ENCODE results near the gene DLGAP1. TPM values are rescaled to one million over a fixed set of nuclear protein-coding genes. Genes with fewer than 3 reads are reported as not detected.

DLGAP1 gene
- total RNA-seq, 3 donors from 2014 or later, result 0.96 to 17.6 (median 5.2) TPM

DNA sequence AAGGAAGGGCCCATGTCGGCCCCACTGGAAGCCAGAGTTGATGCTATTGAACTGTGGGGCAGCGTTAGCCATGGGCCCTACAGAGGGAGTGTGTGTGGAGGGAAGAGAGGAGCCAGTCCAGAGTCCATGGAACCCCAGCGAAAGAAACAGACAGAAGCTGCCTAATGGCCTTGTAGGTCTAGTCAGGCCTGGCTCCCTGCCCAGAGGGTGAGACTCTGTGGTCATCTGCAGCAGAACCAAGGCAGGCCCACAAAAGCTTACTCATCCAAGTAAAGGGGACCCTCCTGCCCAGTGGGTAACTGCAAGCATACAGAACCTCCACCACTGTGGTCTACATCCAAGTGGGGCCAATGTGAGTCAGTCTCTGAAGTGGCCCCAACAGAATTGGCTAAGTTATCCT is 565.3 kb downstream of the DLGAP1 start:
- Histone ChIP-seq H3K9me3 (no peaks in the 10 kb centered on the region), H3K4me3 (no peak overlapping the region), H3K27me3 (no peaks in the 10 kb centered on the region), H3K4me1 (no peaks in the 10 kb centered on the region), H3K36me3 (no peaks in the 10 kb centered on the region), H3K27ac (no peak overlapping the region)
- DNase-seq (ENCODE audit: low spot score in 2 of 2), result no peak
- intact Hi-C loops (cut with DNase I; ENCODE audit: low total_unique reads), result loop anchor here (10.0 kb wide), 1 partner anchor 1215 kb away; no protein-coding TSS in a partner anchor
- TF ChIP-seq, protein P1, sequence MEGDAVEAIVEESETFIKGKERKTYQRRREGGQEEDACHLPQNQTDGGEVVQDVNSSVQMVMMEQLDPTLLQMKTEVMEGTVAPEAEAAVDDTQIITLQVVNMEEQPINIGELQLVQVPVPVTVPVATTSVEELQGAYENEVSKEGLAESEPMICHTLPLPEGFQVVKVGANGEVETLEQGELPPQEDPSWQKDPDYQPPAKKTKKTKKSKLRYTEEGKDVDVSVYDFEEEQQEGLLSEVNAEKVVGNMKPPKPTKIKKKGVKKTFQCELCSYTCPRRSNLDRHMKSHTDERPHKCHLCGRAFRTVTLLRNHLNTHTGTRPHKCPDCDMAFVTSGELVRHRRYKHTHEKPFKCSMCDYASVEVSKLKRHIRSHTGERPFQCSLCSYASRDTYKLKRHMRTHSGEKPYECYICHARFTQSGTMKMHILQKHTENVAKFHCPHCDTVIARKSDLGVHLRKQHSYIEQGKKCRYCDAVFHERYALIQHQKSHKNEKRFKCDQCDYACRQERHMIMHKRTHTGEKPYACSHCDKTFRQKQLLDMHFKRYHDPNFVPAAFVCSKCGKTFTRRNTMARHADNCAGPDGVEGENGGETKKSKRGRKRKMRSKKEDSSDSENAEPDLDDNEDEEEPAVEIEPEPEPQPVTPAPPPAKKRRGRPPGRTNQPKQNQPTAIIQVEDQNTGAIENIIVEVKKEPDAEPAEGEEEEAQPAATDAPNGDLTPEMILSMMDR (IDR thresholded peaks at IDR 0.05), result no peak
- TF ChIP-seq POLR2A (IDR thresholded peaks at IDR 0.05), result no peak
- no peak for TF ChIP-seq POLR2AphosphoS5 (IDR thresholded peaks at IDR 0.05)

DNA sequence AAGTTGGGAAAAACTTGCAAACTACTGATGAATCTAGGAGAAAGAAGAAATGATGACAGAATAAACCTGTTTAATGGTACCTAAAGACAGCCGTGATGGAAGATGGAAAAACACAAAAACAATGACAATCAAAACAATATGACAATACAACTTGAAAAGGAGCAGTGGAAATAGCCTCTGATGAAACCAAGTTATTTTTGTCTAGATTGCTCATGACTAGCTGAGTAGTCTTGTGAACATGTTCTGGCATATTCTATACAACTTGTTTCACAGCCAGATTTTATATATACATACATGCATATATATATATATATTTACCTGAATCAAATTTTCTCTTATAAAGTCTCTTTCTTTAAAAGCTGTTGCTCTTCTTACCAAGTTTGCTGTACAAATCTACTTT is 566.0 kb downstream of the DLGAP1 start:
- no peak overlapping the region for H3K27ac ChIP-seq
- intact Hi-C loops (cut with DNase I; ENCODE audit: low total_unique reads), result loop anchor here (10.0 kb wide), 1 partner anchor 1216 kb away; no protein-coding TSS in a partner anchor
- TF ChIP-seq POLR2AphosphoS5 (IDR thresholded peaks at IDR 0.05), result no peak
- TF ChIP-seq POLR2A (IDR thresholded peaks at IDR 0.05), result no peak
- TF ChIP-seq, protein P1 (IDR thresholded peaks at IDR 0.05), result no peak
- no peak for DNase-seq (ENCODE audit: low spot score in 2 of 2)
- no peaks in the 10 kb centered on the region for H3K4me1 ChIP-seq
- no peaks in the 10 kb centered on the region for H3K9me3 ChIP-seq
- H3K4me3 ChIP-seq, result no peak overlapping the region
- H3K27me3 ChIP-seq, result no peaks in the 10 kb centered on the region
- no peaks in the 10 kb centered on the region for H3K36me3 ChIP-seq

DNA sequence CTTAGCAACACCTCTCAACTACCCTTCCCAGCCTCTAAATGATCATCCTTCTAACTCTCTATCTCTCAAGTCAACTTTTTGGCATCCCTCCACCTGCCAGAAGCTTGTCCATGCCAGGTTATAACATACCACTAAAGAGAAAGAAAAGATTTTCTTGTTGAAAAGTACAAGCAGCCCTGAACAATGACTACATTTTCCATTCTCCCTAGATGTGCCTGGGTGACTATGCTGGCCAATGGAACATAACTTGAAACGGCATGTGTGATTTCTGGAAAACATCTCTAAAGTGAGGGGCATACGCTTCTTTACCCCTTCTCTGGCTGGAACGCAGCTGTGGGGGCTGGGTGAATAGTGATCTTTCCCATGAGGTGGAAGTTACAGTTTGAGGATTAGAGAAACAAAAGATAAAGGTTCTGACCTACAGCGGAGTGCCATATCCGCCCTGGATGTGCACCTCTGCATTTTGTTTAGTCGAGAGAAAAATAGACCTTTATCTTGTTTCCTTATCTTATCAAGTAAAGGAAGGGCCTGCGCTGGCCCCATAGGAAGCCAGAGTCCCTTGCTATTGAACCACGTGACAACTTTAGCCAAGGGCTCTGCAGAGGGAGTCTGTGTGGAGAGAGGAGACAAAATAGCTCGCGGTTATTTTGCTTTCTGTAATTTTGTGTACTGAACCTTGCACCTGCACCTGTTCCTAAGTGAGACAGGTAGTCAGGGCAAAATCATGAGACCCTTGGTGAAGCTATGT is 568.4 kb downstream of the DLGAP1 start:
- Histone ChIP-seq H3K36me3 (no peaks in the 10 kb centered on the region), H3K4me3 (no peak overlapping the region), H3K27ac (no peak overlapping the region), H3K27me3 (no peaks in the 10 kb centered on the region), H3K4me1 (no peaks in the 10 kb centered on the region), H3K9me3 (no peaks in the 10 kb centered on the region)
- intact Hi-C loops (cut with DNase I; ENCODE audit: low total_unique reads), result loop anchor here (10.0 kb wide), 1 partner anchor 1218 kb away; no protein-coding TSS in a partner anchor
- no peak for DNase-seq (ENCODE audit: low spot score in 2 of 2)
- TF ChIP-seq, protein P1 (IDR thresholded peaks at IDR 0.05), result no peak
- no peak for TF ChIP-seq POLR2A (IDR thresholded peaks at IDR 0.05)
- no peak for TF ChIP-seq POLR2AphosphoS5 (IDR thresholded peaks at IDR 0.05)

DNA sequence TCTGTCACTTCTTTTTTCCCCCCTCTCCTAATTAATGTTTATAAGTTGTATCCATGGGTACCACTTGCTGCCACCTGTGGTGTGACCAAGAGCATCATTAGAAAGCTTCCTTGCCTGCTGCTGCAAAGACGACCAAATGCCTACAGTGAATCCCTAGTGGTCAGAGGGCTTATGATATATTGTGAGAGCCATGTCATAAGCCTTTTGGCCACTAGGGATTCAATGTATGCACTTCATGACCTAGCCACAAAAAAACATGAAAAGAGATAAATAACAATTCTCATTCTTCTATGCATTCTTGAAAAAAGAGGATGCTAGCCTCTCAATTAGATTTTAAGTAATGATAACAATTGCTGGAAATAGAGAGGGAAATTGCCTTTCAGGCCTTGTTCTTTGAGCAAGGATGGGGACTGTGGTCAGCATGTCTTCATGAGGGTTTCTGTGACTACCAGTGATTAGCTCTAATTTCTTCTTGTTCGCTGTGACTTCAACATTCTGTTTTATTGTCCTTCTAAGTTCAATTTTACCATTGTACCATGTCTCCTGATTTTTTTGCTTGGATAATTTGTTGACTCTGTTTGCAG is 569.8 kb downstream of the DLGAP1 start:
- DNase-seq (ENCODE audit: low spot score in 2 of 2), result no peak
- H3K36me3 ChIP-seq, result no peaks in the 10 kb centered on the region
- H3K4me3 ChIP-seq, result no peak overlapping the region
- H3K4me1 ChIP-seq, result no peaks in the 10 kb centered on the region
- TF ChIP-seq POLR2A (IDR thresholded peaks at IDR 0.05), result no peak
- no peak for TF ChIP-seq POLR2AphosphoS5 (IDR thresholded peaks at IDR 0.05)
- TF ChIP-seq, protein P1 (IDR thresholded peaks at IDR 0.05), result no peak
- no peaks in the 10 kb centered on the region for H3K27me3 ChIP-seq
- no peak overlapping the region for H3K27ac ChIP-seq
- intact Hi-C loops (cut with DNase I; ENCODE audit: low total_unique reads), result loop anchor here (10.0 kb wide), 1 partner anchor 1220 kb away; no protein-coding TSS in a partner anchor
- no peaks in the 10 kb centered on the region for H3K9me3 ChIP-seq

DNA sequence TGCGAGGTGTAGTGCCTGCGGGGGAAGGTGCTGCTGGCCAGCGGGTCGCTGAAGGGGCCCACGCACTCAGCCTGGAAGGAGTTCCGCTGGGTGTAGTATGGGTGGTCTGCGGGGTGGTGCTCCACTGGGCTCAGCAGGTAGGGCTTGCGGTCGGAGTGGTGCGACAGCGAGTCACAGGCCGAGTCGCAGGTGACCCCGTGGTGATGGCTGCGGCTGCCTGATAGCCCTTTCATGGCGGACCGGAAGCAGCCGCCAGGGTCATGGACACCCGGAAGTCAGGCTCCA is 575.3 kb downstream of the DLGAP1 start:
- Histone ChIP-seq H3K4me3 (no peak overlapping the region), H3K4me1 (no peaks in the 10 kb centered on the region), H3K27me3 (no peaks in the 10 kb centered on the region), H3K27ac (no peak overlapping the region), H3K9me3 (no peaks in the 10 kb centered on the region), H3K36me3 (no peaks in the 10 kb centered on the region)
- intact Hi-C loops (cut with DNase I; ENCODE audit: low total_unique reads), result loop anchor here (10.0 kb wide), 1 partner anchor 1225 kb away; no protein-coding TSS in a partner anchor
- no peak for TF ChIP-seq POLR2A (IDR thresholded peaks at IDR 0.05)
- no peak for TF ChIP-seq POLR2AphosphoS5 (IDR thresholded peaks at IDR 0.05)
- TF ChIP-seq, protein P1 (IDR thresholded peaks at IDR 0.05), result no peak
- DNase-seq (ENCODE audit: low spot score in 2 of 2), result no peak

All from breast epithelium (tissue), 4 donors.